GM21529 (cell line): ENCODE data around the gene TCN2.
A peak's percentile ranks its signal among the peaks of the same experiment; 100 is the strongest.
"Not testable (repeated sequence)": the region's sequence is repeated elsewhere in the genome, so short reads cannot be mapped to it uniquely, and the experiment has no call there.

ENCODE experiments used
- ATAC-seq: cut with Tn5 transposase; IDR thresholded peaks from one replicate; pipeline ENCODE4 v1.9.1; 2021; ENCODE audit not compliant: unreplicated experiment

The TCN2 gene

GRCh38 chr22:30609260-30610185 is 2.5 kb downstream of the TCN2 start:
- ATAC-seq, result peak; percentile 39

DNA sequence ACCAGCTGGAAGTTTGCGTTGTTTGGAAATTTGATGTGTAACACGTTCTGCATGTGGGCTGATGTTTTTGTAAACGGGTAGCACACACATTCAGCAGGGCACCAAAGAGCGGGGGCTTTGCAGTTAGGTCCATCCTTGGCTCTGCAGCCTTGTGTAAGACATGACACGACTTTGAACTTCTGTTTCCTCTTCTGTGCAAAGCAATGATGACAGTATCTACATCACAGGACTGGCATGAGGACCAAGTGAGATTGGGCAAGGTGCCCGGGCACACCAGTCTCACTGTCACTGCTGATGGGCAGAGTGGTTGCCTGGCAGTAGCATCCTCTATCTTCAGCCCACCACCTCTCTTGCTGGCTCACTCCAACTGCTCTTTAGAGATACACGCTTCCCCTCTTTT is 3.3 kb downstream of the TCN2 start:
- ATAC-seq, result no peak

- ATAC-seq, result no peak
These were observed 4.2 kb downstream of the TCN2 start for GRCh38 chr22:30611197-30611596.

GRCh38 chr22:30612789-30613188 is 5.8 kb downstream of the TCN2 start:
- ATAC-seq, result no peak

GRCh38 chr22:30614268-30614667 is 7.3 kb downstream of the TCN2 start:
- no peak for ATAC-seq

DNA sequence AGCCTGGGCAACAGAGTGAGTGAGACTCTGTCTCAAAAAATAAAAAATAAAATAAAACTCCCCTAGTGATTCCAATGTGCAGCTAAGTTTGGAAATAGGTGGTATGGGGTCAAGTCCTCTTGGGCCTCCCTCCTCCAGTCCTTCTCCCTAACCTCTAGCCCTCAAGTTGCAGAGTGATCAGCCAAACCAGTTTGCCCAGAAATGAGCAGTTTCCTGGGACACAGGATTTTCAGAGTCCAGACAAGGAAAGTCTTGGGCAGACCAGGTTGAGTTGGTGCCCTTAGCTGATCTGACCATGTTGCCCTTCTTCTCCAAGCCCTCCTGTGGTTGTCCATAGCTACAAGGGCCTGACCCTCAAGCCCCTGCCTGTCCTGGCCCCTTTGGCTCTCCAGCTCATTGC is 7.9 kb downstream of the TCN2 start:
- ATAC-seq, result no peak

- no peak for ATAC-seq
These were observed 8.6 kb downstream of the TCN2 start for GRCh38 chr22:30615543-30615954.

- ATAC-seq, result no peak
These were observed 10.8 kb downstream of the TCN2 start for GRCh38 chr22:30617819-30618218.

- not testable (repeated sequence) for ATAC-seq
These were observed 12.9 kb downstream of the TCN2 start for GRCh38 chr22:30619909-30620308.

GRCh38 chr22:30626413-30626812 is 19.4 kb downstream of the TCN2 start:
- ATAC-seq, result no peak

GRCh38 chr22:30627471-30627870 is 20.5 kb downstream of the TCN2 start:
- no peak for ATAC-seq

DNA sequence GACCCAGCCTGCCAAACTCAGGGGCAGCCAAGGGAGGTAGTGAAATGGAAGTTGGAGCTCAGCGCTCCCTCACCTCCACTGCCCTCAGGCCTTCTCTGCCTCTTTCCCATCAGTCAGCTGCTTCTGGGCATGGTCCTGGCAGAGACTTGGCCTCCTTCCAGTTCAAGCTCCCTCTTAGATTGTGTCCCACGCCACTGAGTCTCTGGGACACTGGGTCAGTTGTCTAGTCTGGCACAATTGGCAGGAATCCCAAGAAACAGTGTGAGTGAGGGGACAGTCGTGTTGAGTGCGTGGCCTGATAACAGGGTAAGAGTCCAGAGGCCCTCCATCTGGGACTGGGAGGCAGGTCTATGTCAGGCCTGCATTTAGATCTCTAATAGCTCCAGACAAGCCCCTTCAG is 21.5 kb downstream of the TCN2 start:
- no peak for ATAC-seq

DNA sequence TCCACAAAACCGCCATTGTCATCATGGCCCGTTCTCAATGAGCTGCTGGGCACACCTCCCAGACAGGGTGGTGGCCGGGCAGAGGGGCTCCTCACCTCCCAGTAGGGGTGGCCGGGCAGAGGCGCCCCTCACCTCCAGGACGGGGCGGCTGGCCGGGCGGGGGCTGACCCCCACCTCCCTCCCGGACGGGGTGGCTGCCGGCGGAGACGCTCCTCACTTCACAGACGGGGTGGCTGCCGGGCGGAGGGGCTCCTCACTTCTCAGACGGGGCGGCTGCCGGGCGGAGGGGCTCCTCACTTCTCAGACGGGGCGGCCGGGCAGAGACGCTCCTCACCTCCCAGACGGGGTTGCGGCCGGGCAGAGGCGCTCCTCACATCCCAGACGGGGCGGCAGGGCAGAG is 24.5 kb downstream of the TCN2 start:
- not testable (repeated sequence) for ATAC-seq

DNA sequence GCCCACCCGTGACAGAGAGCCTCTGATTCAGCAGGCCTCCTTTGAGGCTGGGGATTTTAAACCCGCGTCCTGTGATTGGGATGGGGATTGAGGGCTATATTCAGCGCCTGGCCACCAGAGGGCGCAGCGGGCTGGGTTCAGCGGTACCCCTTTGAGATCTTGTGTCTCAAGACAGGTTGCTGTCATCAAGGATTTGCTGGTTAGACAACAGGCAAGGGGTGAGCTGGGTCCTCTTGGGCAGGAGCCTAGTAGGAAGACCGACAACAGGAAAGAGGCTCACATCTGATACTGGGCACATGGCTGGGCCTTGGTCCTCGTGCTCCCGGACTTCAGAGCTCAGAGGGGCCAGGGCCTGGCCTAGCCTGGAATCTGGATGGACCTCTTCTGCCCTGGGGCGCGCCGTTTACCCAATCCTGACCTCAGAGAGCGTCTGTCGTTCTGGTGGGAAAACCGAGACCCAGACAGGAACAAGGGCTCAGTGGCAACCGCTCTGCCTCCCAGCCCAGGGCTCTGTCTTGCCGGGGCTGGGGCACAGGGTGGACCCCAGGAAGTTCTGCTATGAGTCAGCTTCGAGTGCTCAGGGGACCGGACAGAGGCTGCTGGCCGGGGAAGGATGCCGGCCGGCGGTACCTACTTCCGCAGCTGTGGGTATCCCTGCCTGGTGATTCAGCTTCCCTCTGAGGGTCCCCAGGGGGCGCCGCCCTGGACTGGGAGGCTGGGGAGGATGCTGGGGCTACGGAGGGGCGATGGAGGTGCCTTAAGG is 27.7 kb downstream of the TCN2 start:
- peak; percentile 64 for ATAC-seq

DNA sequence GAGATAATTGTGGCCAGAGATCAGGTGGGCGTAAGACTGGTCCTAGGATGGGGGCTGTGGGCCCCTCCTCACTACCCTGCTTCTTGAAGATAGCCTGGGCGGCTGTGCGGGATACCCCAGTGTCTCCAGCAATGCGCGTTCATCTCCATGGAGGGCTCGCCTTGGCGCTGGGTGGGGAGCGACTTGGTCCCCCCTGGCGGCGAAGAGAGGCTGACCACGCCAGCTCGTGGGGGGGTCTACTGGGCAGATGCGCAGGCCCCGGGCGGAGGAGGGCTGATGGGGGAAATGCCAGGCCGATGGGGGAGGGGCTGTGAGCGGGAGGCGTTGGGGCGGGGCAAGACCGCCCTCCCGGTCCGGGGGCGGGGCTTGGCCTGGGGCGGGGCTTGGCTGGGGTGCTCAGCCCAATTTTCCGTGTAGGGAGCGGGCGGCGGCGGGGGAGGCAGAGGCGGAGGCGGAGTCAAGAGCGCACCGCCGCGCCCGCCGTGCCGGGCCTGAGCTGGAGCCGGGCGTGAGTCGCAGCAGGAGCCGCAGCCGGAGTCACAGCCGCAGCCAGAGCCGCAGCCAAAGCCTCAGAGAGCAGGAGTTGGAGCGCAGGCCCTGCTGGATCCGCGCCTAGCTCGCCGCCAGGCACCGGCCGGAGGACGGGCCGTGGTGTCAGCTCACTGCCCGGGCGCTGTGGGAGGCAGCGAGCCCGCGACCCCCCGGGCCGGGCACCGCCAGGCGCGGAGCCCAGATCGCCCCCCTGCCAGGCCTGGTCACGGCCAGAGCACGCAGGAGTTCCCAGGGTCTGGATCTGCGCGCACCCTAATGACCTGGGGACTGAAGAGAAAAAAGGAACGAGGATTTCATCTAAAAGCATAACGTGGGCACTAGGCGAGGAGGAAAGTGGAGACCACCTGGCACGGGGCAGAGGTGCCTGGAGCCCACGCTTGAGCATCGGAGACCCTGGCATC is 28.6 kb downstream of the TCN2 start, which contains the start of gene SLC35E4:
Gene SLC35E4 (plus strand): TSS at position 509 of the 953 bp plus-strand sequence. CDS start 670 bp downstream, outside the sequence.
- peak; percentile 62 for ATAC-seq

DNA sequence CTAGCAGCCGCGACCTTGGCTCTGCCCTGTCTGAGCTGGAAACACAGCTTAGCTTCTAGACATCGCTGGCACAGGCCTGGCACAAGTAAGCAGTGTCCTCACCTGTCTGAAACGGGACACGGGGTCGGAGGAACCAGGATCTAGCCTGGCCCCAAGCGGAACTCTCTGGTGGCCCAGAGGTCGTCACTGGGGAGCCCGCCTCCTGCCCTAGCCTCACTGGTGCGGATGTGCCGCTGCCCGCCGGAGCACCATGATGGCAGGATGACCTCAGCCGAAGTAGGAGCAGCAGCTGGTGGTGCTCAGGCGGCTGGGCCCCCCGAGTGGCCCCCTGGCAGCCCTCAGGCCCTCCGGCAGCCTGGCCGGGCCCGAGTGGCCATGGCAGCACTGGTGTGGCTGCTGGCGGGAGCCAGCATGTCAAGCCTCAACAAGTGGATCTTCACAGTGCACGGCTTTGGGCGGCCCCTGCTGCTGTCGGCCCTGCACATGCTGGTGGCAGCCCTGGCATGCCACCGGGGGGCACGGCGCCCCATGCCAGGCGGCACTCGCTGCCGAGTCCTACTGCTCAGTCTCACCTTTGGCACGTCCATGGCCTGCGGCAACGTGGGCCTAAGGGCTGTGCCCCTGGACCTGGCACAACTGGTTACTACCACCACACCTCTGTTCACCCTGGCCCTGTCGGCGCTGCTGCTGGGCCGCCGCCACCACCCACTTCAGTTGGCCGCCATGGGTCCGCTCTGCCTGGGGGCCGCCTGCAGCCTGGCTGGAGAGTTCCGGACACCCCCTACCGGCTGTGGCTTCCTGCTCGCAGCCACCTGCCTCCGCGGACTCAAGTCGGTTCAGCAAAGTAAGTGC is 29.5 kb downstream of the TCN2 start:
- no peak for ATAC-seq

DNA sequence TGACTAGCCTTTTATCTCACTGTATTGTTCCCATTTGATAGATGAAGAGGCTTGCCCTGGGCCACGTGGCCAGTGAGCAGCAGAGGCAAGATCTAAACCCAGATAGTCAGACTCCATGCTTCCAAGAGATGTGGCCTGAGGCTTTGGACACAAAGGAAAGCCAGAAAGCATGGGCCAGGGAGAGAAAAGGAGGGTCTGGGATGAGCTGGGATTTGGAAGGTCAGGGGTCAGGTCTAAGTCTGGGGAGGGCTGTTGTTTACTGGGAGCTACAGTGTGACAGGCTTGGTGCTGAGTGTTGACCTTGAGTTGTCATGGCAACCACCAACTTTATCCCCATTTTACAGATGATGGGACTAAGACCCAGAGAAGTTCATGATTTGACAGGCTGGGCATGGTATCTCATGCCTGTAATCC is 30.7 kb downstream of the TCN2 start:
- no peak for ATAC-seq

- ATAC-seq, result no peak
These were observed 33.4 kb downstream of the TCN2 start for GRCh38 chr22:30640361-30640760.

DNA sequence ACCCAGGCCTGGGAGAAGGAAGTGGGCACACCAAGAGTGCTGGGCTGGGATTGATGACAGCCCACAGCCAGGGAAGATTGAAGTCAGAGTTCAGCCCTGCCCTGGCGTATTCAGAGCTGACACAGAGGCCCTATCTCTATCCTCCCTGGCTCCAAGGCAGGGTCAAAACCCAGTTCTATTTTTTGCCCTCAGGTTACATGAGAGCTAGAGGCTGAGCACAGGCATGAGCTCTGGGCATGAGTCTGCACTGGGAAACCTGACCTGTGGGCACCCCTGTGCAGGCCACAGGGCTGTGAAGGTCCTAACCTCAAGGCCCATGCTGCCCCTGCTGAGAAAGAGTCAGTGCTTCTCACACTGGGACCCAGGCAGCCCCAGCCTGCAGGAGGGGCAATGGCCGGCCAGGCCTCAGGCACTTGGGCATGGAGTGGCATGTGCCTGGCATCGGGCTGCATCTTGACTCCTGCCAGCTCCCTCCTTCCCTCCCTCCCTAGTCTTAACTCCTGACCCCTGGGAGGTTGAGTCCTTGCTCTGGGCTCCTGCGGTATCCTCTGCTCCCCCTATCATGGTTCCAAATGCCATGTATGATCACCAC is 34.0 kb downstream of the TCN2 start:
- no peak for ATAC-seq
